CD4-positive, alpha-beta T cell treated with Interleukin-6 at 100 ng/mL for 8 hours (primary cell): Measurements from ENCODE around the gene AP3D1.
"Not testable (repeated sequence)": the region's sequence is repeated elsewhere in the genome, so short reads cannot be mapped to it uniquely, and the experiment has no call there.

Experiments
- DNase-seq: peaks from one replicate; pipeline ENCODE4 v3.0.0-alpha.2; 2020; ENCODE audit warnings: mixed read lengths, low spot score

Gene AP3D1

GRCh38 chr19:2128252-2128651 lies 23.1 kb downstream of the AP3D1 start:
- DNase-seq = not testable (repeated sequence)

DNA sequence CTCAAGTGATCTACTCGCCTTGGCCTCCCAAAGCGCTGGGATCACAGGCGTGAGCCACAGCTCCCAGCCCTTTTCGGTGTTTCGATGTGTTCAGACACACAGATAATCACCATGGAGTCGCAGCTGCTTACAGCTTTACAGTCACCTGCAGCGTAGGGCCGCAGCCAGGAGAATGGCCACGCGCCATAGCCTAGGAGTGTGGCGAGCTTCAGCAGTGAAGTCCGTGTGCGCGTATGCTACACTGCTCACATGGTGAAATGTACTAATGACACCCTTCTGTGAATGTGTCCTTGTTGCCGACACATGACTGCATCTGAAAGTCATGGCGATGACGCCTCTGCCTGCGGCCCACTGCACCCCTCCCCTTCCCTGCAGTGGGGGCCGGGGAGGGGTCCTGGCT lies 23.6 kb downstream of the AP3D1 start:
- no peak for DNase-seq

DNA sequence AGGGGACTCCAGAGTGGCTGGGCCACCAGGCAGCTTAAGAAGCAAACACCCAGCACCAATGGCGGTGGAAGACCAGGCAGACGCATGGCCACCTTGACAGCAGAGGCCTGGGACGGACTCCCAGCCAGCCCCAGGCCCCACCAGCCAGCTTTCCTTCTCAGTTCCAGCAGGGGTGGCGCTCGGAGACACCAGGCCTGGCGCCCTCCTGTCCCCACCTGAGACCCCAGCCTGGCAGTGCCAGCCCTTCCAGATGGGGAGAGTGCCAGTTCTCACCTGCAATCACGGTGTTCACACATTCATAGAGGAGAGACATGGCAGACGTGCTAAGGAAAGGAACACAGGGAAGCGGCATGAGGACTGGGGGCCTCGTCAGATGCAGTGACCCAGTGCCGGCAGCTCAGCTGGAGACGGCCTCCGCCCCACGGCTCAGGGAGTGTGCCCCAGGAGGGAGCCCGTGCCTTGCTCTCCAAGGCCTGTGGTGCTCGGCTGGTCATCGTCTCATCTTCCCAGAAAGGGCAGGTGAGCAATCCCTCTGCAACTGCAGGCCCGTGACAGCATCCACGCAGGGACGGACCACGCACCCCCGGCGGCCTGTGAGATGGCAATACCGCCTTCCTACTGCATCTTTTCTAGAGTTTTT lies 24.4 kb downstream of the AP3D1 start:
- DNase-seq = no peak

GRCh38 chr19:2123682-2124387 lies 27.5 kb downstream of the AP3D1 start:
- no peak for DNase-seq

- DNase-seq = no peak
These were observed 28.4 kb downstream of the AP3D1 start for GRCh38 chr19:2122982-2123381.

- no peak for DNase-seq
These were observed 29.1 kb downstream of the AP3D1 start for GRCh38 chr19:2122251-2122650.

- no peak for DNase-seq
These were observed 29.8 kb downstream of the AP3D1 start for GRCh38 chr19:2121416-2122051.

DNA sequence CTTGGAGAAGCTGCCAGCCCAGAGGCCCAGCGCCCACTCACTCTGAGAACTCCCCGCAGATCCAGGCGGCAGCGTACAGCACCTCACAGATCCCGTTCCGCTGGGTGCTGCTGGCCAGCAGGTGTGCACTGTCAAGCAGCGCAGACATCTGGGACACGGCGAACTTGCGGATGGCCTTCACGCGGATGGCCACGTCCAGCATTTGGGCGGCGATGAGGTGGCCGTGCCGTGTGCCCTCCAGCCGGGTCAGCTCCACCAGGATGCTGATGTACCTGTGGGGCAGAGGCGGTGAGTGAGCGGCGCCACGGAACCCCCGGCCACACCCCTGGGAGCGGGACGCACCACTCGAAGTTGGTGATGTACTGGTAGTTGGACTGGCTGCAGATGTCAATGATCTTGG lies 30.5 kb downstream of the AP3D1 start:
- DNase-seq = no peak

DNA sequence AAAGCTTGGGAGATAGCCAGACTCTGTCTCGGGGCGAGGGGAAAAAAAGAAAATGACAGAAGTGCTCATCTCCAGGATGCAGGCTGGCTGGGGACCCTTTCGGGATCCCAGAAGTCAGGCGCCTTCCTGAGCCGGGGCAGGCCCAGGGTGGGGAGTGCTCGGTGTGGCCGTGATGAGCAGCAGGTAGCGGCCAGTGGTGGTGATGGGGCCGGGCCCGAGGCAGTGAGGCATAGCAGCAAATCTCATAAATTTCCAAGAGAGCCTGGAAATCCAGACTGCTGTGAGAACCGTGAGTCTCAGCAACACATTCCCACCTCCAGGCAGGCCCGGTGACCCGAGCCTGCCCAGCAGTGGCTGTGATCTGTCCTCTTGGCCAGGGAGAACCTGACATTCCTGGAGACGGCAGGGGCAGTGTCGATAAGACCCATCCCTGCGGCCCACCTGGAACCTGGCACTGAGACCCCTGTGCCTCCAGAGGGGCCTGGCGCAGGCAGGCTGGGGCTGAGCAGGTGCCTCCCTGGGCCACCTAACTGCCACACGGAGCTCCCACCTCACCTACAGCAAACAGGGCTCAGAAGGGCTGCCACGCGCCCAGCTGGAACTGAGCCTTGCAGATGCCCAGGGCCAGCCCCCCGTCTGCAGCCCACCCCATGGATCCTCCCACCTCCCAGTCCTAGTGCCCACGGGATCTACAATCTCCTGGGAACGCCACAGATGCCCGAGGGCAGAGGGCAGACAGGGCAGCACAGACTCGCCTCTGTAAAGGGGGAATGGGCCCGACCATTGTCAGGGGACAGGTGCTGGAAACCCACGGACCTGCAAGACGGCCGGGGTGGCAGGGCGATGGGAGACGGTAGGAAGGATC lies 31.2 kb downstream of the AP3D1 start:
- no peak for DNase-seq

DNA sequence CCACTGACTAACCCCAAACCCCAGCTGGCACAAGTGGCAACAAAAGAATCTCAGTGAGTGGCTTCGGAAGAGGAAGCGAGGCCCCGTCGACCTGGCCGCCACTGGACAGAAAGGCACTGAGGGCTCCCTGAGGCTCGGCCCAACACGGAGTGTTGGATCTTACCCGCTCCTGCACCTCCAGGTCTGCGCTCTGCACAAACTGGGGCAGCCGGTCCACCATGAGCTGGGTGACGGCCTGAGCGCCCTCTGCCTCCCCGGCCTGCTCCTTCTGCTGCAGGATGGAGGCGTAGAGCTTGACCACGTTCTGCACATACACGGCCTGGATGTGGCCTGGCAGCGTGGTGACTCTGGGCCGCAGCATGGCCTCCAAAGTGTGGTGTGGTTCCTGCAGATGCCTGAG lies 32.9 kb downstream of the AP3D1 start:
- DNase-seq = no peak

DNA sequence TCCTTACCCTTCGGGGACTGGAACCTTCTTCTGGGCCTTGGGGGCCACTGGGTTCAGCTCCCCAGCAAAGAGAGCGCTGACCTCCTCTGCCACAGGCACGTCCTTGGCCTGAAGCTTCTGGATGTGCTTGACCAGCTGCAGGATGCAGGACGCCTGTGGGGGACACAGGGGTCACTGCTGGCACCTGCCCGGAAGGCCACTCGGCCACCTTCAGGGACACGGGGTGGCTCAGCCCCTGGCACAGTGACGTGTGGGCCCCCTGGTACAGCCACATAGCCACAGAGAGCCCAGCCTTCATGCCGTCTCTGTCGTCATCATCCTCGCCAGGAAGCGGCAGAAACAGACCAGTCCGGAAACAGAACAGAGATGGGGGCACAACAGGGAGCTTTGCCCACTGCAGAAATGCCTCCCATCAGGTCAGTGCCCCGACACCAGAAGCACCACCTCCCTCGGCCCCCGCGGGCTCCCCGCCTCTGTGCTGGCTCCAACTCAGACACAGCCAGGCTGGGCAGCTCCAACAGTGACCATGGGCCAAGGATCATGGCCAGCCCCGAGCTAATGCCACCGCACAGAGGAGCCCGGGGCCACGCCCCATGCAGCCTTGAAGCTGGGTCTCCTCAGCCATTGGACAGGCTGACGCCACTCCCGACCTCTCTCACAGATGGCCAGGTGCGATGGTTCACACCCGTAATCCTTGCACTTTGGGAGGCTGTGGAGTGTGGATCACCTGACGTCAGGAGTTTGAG lies 34.0 kb downstream of the AP3D1 start:
- DNase-seq = no peak

DNA sequence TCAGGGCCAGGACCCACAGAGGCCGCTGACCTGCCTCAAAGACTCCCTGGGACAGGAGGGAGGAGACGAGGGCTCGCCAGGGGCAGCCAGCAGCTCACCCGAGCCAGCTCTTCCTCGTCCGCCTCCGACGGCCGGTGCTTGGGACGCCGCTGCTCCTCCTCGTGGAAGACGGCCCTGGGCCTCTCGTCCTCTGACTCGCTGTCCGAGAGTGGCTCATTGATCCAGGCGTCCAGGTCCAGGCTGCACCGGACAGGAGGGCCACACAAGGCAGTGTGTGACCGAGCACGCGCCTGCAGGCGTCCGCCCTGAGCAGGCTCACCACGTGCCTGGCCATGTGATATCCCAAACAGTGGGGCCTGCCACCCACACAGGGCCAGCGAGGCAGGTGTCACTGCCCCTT lies 34.9 kb downstream of the AP3D1 start:
- no peak for DNase-seq

- no peak for DNase-seq
These were observed 35.4 kb downstream of the AP3D1 start for GRCh38 chr19:2115911-2116426.

DNA sequence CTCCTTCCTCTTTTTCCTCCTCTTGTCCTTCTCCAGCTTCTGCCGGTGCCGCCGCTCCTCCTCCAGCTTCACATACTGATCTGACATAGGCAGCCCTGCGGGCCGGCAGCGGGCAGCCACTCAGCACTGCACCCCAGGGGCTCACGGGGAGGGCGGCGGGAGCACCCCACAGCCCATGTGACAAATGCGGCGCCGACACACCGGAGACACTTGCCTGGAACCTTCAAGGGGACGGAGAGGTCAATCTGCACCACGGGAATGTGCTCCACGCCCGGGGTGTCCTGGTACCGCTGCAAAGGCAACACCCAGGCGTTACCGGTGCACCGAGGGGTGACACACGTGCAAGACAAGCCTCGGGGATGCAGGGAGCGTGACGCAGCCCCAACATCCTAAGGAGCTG lies 36.0 kb downstream of the AP3D1 start:
- no peak for DNase-seq

GRCh38 chr19:2114821-2115220 lies 36.5 kb downstream of the AP3D1 start:
- no peak for DNase-seq

DNA sequence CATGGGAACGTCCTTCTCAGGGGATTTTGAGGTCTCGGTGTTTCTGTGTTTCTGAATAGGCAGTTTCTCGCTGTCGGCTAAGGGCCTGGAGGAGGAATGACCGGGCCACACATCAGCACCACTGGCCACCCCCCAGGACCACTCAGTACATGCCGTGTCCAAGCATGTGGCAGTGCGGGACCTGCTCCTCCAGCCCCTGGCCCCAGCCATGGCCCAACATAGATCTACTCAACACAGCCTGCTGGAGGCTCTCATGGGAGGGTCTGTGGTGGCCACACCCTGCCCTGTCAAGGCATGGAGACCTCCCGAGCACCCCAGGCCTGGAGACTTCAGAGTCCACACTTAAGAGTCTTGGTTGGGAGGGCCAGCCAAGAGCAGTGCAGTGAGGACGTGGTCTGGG lies 37.1 kb downstream of the AP3D1 start:
- no peak for DNase-seq

DNA sequence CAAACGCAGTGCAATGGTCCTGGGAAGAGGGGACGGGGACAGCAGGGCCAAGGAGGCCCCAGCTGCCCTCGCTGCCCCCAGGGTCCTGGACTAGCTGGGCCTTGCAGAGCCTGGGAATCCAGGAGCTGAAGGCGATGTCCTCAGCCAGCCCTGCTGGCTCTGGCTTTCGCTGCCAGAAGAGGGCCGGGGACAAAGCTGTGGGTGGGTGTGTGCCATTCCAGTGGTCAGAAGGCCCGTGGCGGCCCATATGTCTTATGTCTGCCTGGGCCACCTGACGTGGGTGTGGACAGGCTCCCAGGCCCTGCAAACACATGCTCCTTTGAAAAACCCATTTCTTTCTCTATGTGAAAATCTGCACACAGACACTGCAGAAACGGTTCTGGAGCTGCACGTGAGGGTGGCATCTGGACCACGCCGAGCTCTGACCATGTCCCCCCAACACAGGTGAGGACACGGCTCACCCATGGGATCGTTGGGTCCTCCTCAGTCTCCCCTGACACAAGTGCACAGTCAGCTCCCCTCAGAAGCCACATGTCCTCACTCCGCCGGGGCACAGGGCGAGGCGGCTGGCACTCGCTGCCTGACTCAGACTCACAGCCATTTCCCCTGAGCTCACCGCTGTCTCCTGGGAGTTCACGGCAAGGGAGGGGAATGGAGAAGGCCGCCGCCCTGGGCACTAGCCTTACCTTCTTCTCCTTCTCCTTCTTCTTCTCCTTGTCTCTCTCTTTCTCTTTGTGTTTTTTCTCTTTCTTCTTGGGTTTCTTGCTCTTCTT lies 37.7 kb downstream of the AP3D1 start:
- DNase-seq = no peak

DNA sequence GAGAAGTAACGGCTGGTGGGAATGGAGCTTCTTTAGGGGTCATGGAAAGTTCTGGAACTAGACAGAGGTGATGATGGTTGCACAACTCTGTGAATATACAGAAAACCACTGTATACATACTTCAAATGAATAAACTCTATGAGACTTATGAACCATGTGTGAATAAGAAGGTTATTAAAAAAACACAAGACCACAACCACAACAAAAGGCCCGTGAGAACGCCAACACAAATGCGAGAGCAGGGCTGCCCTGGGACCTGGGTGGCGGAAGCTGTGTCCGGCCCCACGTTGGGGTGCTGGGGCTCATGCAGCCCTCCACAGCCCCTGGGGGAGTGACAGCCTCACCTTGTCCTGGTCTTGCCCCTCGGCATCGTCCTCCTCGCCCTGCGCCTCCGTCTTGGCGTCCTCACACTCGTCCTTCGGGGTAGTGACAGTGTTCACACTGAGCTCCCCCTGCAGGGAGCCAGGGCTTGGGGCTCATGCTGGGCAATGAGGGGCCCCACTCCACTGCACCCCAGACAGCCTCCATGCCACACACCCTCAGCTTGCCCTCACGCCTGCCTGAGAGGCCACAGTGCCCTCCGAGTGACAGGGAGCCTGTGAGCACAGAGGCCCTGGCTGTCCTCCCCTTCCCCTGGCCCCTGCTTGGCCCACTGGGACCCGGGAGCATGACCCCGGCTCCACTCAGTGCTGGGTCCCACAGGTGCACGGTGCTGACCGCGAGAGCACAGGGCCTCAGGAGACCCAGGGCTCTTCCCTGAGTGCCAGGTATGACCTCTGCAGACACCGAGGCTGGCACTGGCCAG lies 38.6 kb downstream of the AP3D1 start:
- no peak for DNase-seq

DNA sequence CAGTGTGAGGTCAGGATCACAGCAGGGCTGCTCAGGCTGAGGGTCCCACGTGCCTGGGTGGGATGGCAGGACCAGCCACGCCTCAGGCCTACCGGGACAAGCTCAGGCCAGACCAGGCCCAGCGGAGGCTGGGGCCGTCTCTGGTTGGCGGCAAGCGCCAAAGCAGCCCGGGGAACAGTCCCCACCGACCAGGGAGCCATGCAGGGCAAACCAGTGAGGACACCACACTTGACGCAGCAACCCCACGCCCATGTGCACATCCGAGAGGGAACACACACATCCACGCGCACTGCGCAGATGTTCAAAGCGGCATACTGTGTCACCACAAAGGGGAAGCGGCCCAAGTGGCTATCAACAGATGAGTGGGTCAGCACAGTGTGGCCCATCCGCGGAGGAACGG lies 39.5 kb downstream of the AP3D1 start:
- DNase-seq = no peak

- no peak for DNase-seq
These were observed 39.9 kb downstream of the AP3D1 start for GRCh38 chr19:2111425-2111824.
